ENCODE results near the gene BAIAP2L1. TPM values are rescaled to one million over a fixed set of nuclear protein-coding genes. Genes with fewer than 3 reads are reported as not detected.
A peak's percentile ranks its signal among the peaks of the same experiment; 100 is the strongest.

Gene BAIAP2L1
- total and polyA plus RNA-seq, 2 of the 8 experiments (the other 6 are each of a cell fraction or from before 2014, with no cell fraction given) = 19.2 to 42.9 TPM

- H4K8ac ChIP-seq (ENCODE audit: extremely low read depth, insufficient read depth, low read length) = no peak overlapping the region
- H3K9ac ChIP-seq (replicated peaks in 1 of 4; ENCODE audit: extremely low read depth in 1 of 4, low read depth in 3 of 4, low read length in 3 of 4) = 0 out of 7 replicates have a peak overlapping the region, but pooled peaks of 1 of the 4 experiments have one; percentile 21
- no peak overlapping the region for H3K4me3 ChIP-seq (ENCODE audit: extremely low read depth in 1 of 4, insufficient read depth in 2 of 4, low read depth in 3 of 4, low read length in 4 of 4)
- no peak overlapping the region for H3K56ac ChIP-seq (replicated peaks; ENCODE audit: insufficient read length, low read depth, low read length)
- no peak overlapping the region for H2BK5ac ChIP-seq (ENCODE audit: low read depth, low read length)
- TF ChIP-seq HDAC6 (IDR thresholded peaks at IDR 0.05; ENCODE audit: low read depth, low read length) = no peak
- no peak for TF ChIP-seq SP1 (IDR thresholded peaks at IDR 0.05; ENCODE audit: low read depth, low read length)
- TF ChIP-seq POLR2AphosphoS5 (IDR thresholded peaks at IDR 0.05; ENCODE audit: low read depth, low read length) = peak; percentile 64; the same call in 1 of the 2 replicates
- no peak for TF ChIP-seq SIRT6 (IDR thresholded peaks at IDR 0.05; ENCODE audit: low read length)
- TF ChIP-seq CTCF (IDR thresholded peaks at IDR 0.05; ENCODE audit: control extremely low read depth in 1 of 3, insufficient read depth in 1 of 3, low read depth in 1 of 3, low read length in 3 of 3) = no peak
- TF ChIP-seq TCF12 (IDR thresholded peaks at IDR 0.05; ENCODE audit: low read depth, low read length) = no peak
- no peak for TF ChIP-seq CHD1 (IDR thresholded peaks at IDR 0.05; ENCODE audit: low read depth, low read length)
- H2BK120ac ChIP-seq (replicated peaks; ENCODE audit: low read depth, low read length) = no peak overlapping the region
- H3K27me3 ChIP-seq (replicated peaks in 1 of 4; ENCODE audit: control insufficient read depth in 3 of 4, extremely low read depth in 1 of 4, insufficient read depth in 3 of 4, low read length in 3 of 4) = no peaks in the 10 kb centered on the region
- H2AFZ ChIP-seq (ENCODE audit: low read length) = no peak overlapping the region
- no peak overlapping the region for H3K14ac ChIP-seq (ENCODE audit: insufficient read length)
- H3K9me3 ChIP-seq (ENCODE audit: insufficient read depth in 2 of 2, low read depth in 1 of 2, low read length in 1 of 2) = peaks cover 0 to 8% of the 10 kb centered on the region in 2 experiments; a peak in 1 of 4 replicates
- no peak overlapping the region for H3K18ac ChIP-seq (ENCODE audit: extremely low read depth, low read length)
- FAIRE-seq (no peak), DNase-seq (ENCODE audit: low read depth in 1 of 2, low spot score in 2 of 2) (no peak)
- H3K4me2 ChIP-seq (ENCODE audit: insufficient read depth in 1 of 2, low read depth in 2 of 2, low read length in 2 of 2) = no peak overlapping the region
- H2BK20ac ChIP-seq (ENCODE audit: low read length) = no peak overlapping the region
- H3K79me2 ChIP-seq (ENCODE audit: control insufficient read depth in 1 of 2, insufficient read depth in 2 of 2, low read length in 2 of 2) = peaks cover 0 to 20% of the 10 kb centered on the region in 2 experiments; a peak in 2 of 4 replicates
- H3K36me3 ChIP-seq (ENCODE audit: control insufficient read depth in 2 of 4, insufficient read depth in 4 of 4, low read length in 3 of 4) = peaks cover 5 to 30% (median 16%) of the 10 kb centered on the region in 4 experiments; a peak in 6 of 8 replicates
- H4K91ac ChIP-seq (replicated peaks; ENCODE audit: insufficient read length, low read length) = no peak overlapping the region
- WGBS, 2 experiments (ENCODE audit: extremely low coverage in 1 of 2, insufficient coverage in 1 of 2, insufficient read length in 1 of 2, insufficient replicate concordance in 2 of 2, low coverage in 1 of 2, low lambda C conversion rate in 2 of 2, missing lambda C conversion rate in 1 of 2) = 93% methylated on average over 14 of the region's 14 CpGs; no CpG with 5 or more reads in 1 of the 2 experiments
- no peak overlapping the region for H3K4ac ChIP-seq (replicated peaks; ENCODE audit: insufficient read length, low read depth, low read length)
- CTCF ChIA-PET (ENCODE audit: partially characterized antibody) = no interaction called here
- H2BK12ac ChIP-seq (ENCODE audit: low read depth, low read length) = no peak overlapping the region
- peaks cover 0 to 4% (median 3%) of the 10 kb centered on the region in 4 experiments; a peak in 6 of 7 replicates for H3K4me1 ChIP-seq (replicated peaks in 1 of 4; ENCODE audit: control insufficient read depth in 3 of 4, insufficient read depth in 4 of 4, low read length in 3 of 4)
- H4K5ac ChIP-seq (ENCODE audit: insufficient read length, low read depth, low read length) = no peak overlapping the region
- no peak overlapping the region for H3K27ac ChIP-seq (ENCODE audit: low read depth, low read length)
- peaks cover 1 to 5% of the 10 kb centered on the region in 2 experiments for H4K20me1 ChIP-seq (replicated peaks in 1 of 2; ENCODE audit: control insufficient read depth in 1 of 2, insufficient read depth in 2 of 2, low read length in 2 of 2)
- H2BK15ac ChIP-seq (ENCODE audit: low read length) = no peak overlapping the region
- 0 out of 2 replicates have a peak overlapping the region, but pooled peaks have one; percentile 32 for H2AK5ac ChIP-seq (ENCODE audit: low read depth, low read length)
- no peaks in the 10 kb centered on the region; the same call in 1 of the 2 replicates for H3K79me1 ChIP-seq (ENCODE audit: low read depth, low read length)
- H3K23ac ChIP-seq (ENCODE audit: insufficient read length) = no peak overlapping the region
- no peaks in the 10 kb centered on the region for H3K23me2 ChIP-seq (ENCODE audit: low read depth, low read length)
- POLR2A ChIA-PET (ENCODE audit: partially characterized antibody) = no interaction called here
Measured at GRCh38 chr7:98317366-98318040, 83.4 kb downstream of the BAIAP2L1 start.
